Measurements from ENCODE around the gene ALLC.

The ALLC gene

DNA sequence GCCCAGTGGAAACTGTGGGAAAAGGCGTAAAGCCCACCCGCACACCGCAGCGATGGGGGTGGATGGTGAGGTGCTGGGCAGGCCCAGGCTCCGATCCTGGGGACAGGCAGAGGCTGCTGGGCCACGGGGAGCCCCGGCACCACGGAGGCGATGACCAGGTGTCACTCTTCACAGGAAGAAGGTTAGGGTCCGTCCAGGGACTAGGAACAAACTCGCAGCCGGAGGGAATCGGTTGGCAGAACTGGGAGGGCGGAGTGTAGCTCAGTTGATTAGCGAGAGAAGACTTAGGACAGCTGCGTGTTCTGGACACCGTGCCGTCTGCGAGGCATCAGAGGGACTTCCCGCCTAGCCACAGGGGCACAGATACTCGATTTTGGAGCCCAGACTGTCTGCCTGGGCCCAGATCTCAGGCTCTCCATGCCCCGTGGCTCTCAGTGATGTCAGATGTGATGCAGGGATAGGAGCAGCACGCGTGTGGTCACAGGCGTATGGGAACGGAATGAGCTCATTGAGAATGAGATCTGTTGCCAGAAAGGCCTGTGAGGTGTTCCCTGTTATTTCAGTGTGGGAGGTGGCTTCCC is 16.1 kb upstream of the ALLC start:
- no peak for FAIRE-seq

DNA sequence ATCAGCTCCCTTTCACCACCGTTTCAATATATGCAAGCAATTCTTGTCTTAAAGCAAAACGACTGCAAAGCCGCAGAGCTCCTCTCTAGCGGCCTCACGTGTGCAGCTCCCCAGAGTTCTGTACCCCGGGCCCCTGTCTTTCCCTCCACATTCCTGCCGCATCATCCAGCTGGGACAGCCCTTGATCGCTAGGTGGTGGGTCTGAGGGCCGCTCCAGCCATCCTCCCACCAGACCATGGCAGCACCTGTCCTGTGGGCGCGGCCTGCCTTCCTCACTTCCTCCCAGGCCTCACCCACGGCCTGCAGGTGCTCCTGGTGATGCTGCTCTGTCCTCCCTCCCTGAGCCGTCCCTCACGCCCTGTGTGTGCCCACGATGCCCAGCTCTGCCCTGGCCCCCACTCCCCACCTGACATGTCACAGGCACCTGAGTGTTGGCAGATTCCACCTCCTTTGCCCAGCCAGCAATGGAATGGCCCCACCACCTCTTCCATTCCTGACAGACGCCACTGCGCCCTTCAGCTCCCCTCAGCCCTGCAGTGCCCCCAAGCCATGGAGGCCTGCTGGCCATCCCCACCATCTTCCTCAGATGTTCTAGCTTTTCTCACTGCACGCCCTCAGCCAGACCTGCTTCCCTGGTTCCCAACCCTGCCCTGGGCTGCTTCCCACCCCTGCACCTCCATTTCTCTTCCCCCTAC is 15.3 kb upstream of the ALLC start:
- FAIRE-seq, result no peak

DNA sequence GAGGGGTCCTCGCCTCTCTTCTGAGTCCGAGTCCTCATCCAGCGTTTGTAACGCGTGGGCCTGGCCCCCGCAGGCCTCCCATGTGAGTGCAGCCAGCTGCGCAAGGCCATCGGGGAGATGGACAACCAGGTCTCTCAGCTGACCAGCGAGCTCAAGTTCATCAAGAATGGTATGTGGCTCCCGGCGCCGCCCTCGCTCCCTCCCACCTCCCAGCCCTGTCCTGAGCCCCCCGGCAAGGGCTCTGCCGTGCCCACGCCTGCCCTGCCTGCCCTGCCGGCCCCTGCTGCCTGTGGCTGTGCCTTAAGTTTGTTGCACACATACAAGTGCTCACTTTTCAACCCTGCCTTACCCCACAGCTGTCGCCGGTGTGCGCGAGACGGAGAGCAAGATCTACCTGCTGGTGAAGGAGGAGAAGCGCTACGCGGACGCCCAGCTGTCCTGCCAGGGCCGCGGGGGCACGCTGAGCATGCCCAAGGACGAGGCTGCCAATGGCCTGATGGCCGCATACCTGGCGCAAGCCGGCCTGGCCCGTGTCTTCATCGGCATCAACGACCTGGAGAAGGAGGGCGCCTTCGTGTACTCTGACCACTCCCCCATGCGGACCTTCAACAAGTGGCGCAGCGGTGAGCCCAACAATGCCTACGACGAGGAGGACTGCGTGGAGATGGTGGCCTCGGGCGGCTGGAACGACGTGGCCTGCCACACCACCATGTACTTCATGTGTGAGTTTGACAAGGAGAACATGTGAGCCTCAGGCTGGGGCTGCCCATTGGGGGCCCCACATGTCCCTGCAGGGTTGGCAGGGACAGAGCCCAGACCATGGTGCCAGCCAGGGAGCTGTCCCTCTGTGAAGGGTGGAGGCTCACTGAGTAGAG is 14.4 kb upstream of the ALLC start:
- FAIRE-seq, result no peak

DNA sequence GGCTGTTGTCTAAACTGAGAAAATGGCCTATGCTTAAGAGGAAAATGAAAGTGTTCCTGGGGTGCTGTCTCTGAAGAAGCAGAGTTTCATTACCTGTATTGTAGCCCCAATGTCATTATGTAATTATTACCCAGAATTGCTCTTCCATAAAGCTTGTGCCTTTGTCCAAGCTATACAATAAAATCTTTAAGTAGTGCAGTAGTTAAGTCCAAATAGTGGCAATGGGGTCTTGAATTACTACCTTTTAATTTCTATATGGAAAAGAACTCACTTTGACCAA is 13.8 kb upstream of the ALLC start:
- FAIRE-seq, result no peak

DNA sequence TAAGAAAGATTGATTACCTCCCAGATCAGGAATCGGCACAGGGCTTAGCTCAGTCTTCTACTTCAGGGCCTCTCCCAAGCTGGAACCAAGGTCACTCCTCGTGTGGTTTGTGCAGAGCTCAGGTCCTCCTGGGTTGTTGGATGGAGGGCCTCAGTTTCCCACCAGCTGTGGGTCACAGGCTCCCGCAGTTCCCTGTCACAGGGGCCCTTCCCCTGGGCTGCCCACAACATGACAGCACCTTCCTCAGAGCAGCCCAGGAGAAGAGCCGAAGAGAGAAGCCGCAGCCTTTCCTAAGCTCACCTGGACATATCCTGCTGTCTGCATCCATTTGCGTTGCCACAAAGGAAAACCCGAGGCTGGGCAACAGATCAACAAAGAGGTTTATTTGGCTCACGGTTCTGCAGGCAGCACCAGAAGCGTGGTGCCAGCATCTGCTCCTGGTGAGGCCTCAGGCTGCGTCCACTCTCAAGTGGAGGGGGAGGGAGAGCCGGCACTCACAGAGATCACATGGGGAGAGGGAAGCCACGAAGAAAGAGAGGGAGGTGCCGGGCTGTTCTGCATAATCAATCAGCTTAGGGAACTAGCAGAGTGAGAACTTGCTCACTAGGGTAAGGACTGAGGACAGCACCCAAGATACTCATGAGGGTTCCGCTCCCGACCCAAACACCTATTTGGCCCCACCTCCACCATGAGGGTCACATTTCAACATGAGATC is 13.0 kb upstream of the ALLC start:
- FAIRE-seq, result no peak

DNA sequence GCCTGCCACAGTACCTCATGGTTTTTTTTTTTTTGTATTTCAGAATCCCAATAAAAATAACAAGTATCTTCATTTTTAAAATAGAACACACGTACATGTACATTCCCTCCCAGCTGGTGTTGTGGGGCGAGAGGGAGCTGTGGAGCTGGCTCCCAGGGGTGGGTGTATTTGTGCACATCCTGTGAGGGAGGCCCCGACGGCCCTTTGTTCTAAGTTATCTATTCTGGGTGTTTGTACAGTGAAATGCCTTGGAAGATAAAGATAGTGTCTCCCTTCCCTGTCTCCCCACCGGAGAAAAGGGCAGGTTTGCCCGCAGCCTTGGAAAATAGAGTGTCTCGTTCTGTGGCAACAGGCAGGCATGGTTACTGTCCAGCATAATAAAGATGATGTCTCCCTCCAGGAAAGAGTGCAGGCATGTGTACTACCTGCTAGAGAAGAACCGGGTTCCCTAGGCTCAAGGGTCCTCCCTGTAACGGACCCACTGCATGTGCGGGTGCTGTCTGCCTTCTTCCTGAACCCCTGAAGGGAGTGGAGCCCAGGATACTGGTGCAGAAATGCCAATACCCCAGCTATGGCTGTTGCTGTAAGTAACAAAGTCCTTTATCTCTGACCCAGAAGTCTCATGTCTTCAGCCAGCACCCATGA is 12.1 kb upstream of the ALLC start:
- FAIRE-seq, result no peak

DNA sequence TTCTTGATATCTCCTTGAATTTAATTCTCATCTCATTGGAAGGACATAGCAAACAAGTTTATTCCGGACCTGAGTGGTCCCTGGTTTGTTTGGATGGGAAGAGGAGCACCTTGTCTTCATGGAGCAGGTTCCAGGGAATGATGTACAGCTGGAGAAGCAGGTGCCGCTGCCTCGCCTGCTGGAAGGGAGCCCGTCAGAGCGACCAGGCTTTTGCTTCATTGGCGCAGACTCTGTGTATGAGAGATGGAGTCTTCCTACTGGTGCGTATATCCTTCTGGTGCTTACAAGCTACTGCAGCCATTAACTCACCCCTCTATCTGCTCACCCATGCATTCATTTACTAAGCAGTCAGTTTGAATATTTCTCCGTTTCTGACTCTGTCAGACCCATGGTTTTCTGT is 11.6 kb upstream of the ALLC start:
- no peak for FAIRE-seq

DNA sequence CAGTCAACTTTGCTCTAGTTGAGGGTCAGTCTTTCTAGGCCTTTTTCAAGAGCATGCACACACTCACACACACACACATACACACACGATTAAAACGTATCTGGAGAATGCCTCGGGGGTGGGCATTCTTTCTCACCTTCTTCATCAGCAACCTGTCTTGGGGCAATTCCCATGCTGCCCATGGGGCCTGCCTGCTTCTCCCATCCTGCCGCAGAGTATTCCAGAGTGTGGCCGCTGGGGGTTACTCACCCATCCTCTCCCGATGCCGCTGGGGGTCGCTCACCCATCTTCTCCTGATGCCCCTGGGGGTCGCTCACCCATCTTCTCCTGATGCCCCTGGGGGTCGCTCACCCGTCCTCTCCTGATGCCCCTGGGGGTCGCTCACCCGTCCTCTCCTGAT is 10.8 kb upstream of the ALLC start:
- FAIRE-seq, result no peak

DNA sequence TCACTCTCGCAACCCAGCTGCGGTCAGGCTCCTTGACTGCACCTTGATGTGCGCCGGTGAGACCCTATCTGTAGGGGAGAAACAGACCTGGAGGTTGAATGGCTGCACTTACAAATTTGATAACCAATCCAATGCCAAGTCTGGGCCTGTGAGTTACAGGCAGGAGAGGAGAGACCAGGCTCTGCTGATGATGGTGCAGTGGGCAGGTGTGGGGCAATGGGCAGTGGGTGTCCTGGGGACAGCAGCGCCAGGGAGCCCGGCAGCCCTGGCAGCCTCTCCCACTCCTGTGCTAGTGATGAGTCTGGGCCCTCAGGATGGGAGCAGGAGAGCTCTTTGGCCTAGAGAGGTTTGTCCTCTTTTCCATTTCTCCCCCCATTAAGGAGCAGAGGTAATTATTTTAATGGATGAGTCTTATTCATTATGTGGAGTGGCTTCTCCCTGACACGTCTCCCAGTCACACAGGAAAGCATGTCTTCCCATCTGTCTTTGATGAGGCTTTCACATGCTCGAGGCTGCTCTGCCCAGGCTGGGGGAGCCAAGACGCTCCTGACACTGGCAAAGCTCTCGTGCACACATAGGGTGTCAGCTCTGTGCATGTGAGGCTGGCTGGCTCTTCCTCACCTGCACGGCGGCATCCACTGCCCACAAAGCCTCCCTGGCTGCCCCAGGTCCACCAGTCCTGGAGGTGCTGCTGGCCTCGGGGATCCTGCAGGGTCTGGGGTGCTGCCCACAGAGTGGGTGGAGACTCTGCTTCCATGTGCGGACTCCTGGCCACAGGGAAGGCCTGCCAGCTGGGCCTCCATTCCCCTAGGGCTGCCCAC is 10.0 kb upstream of the ALLC start:
- no peak for FAIRE-seq

DNA sequence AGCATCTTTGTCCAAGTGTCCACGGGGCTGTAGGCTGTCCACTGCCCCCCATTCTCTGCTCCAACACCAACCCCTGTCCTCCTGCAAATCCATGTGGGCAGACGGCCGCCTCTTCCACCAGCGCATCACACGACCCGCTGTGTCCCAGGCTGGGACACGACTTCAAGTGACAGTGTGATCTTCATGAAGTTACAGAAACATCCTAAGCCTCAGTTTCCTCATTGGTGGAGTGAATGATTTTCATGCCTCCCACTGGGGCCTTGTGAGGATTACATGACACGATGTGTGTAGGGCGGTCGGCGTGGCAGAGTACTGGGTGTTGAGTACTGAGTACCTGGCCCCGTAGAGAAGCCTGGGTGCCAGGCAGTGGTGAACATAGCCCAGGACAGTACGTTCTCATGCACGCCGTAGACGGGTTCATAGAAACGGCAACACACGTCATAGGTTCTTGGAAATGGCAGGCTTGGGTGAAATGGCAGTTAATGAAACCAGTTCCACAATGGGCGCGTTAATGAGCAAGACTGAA is 9.3 kb upstream of the ALLC start:
- no peak for FAIRE-seq

DNA sequence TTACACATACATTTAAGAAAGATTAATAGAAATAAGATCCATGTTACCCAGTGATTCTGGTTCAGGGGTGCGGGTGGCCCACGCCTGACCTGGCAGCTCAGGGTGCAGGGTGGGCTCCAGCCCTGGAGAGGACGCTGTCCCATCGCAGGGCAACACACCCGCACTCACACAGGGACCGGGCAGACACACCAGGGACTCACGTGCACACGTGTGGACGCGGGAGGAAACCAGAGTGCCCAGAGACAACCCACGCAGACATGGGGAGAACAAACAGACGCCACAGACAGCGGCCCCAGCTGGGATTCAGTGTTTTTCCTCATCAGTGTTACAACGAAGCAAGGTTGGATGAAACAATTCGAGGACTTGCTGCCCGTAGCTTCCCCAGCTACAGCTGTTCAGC is 8.4 kb upstream of the ALLC start:
- FAIRE-seq, result no peak

DNA sequence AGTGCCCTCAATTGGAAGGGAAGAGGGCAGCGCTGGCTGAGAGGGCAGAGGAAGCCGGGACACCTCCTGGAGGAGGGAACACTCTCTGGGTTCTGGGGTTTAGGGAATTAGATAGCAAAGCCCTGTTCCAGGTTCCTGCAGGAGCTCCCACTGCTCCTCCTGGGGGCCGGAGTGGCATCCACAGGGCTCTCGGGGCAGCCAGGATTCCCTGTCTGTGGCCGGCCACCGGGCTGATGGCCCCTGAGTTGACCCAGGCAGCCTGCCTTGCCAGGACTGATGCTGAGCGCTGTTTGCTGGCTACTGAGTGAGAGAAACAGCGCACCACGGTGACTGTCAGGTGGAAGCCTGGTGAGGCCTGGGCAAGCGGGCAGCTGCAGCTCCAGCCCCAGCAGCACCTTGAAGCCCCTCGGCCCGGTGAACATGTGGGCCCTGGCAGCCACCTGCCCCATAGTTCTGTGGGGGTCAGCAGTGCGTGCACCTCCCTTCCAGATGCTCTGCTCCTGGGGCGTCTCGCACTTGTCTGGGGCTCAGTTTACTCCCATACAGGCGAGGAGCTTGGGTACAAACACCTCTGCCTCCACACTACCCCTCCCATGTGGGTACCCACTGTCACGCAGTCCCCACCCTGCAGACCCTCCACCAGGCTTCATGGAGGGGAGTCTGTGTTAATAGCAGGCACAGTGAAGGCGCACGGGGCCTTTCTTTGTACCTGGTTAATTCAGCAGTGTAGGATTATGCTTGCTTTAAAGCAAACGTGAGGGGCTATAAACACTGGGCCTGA is 7.7 kb upstream of the ALLC start:
- no peak for FAIRE-seq

DNA sequence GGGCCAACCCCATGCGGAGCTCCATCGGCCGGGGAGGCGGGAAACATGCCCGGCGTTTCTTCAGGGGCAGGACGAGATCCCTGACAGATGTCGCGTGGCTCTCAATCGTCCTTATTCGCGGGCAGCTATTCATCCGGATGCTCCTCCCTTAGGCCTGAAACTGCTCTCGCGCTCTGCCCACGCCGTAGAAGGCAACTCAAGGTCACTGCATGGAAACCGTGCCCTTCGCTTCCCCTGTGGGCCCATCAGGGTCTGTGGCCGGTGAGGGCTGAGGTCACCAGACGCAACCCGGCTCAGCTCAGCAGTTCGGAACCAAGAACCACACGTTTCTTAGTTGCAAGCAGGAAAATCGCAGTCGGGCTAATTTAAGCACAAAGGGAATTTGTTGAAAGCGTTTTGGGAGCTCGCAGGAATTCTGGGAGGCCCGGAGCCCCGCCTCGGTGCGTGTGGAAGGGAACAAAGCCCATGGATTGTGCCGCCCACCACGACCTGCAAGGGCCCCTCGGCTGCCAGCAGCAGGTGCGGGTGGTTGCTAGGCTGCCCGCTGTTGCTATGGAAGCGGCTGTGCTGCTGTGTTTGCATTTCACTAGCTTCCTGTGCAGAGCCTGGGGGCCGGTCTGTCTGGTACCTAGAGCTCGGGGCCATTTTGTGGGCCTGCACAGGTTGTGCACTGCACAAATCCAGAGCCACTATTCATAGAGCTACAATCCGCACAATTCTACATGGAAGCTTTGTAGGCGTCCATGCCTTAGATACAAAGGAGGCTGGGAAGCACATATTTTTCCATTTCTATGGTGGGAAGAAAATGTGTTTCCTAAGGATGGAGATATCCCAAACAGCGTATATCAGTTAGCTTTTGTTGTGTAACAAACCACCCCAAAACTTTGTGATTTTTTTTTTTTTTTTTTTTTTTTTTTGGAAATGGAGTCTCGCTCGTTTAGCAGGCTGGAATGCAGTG is 6.0 kb upstream of the ALLC start:
- FAIRE-seq, result no peak

DNA sequence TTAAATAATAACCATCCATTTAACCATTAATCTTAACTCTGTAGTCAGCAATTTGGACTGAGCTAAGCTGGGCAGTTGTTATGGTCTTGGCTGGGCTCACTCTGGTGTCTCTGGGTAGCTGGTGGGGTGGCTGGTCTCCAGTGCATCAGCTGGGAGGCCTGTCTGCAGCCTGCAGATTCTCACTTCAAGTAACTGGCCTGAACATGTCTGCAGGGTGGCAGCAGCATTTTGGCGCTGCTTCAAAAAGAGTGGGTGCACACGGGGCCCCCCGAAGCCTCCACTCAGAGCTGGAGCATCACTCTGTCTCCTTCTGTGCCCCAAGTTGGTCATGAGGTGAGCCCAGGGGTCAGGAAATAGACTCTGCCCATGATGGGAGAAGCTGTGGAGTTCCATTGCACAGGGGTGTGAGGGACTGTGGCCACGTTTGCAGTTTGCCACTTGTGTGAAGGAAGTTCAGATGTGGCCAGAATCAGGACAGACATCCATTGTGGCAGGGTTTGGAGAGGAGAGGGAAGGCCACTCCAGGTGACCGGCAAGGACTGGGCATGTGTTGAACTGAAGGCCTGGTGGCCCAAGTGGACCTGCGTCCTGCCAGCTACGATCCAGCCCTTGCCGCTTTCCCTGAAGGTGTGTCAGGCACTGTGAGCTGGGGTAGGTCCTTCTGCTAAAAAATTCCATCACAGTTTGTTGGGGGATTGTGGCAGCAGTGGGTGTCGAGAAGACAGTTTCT is 4.9 kb upstream of the ALLC start:
- no peak for FAIRE-seq

DNA sequence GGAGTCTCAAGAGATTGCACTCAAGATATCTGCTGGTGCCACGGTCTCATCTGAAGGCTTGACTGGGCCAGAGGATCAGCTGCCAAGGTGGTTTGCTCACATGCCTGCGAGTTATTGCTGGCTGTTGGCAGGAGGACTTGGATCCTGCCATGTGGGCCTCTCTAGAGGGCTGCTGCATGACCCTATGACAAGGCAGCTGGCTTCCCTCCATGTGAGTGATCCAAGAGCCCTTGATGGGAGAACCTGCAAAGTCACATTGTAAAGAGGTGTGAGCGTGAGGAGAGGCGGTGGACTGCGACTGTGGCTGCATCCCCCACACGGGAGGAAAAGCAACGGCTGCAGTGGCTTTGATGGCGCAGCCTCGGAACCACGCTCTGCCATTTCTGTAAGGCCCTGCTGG is 4.0 kb upstream of the ALLC start:
- no peak for FAIRE-seq

DNA sequence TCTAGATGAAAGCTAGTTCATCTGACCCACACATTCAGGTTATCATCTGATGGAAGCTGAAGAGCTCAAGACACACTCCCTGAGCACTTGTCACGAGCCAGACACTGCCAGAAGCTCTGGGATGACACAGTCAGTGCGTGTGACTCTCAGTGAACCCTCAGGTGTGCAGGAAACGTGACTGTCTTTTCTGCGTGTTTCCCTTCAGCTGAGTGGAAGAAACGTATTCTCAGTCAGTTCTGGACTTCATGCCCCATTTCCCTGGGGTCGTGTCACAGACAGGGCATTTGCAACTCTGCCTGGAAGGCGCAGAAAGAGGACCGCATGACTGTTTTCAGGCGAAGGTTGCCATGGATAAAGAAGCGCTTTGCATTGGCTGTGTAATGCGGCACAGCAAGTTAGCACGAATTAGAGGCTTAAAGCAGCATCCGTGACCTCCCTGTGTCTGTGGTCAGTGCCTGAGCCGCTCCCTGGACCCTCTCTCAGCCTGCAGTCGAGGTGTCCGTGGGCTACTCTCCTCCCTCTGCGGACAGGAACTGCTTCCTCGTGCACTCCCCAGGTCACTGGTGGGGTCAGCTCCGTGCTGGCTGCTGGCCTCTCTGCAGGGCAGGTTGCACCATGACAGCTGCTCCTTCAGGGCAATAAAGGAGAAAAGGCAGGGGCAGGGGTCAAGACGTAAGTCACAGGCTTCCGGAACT is 3.3 kb upstream of the ALLC start:
- FAIRE-seq, result no peak

DNA sequence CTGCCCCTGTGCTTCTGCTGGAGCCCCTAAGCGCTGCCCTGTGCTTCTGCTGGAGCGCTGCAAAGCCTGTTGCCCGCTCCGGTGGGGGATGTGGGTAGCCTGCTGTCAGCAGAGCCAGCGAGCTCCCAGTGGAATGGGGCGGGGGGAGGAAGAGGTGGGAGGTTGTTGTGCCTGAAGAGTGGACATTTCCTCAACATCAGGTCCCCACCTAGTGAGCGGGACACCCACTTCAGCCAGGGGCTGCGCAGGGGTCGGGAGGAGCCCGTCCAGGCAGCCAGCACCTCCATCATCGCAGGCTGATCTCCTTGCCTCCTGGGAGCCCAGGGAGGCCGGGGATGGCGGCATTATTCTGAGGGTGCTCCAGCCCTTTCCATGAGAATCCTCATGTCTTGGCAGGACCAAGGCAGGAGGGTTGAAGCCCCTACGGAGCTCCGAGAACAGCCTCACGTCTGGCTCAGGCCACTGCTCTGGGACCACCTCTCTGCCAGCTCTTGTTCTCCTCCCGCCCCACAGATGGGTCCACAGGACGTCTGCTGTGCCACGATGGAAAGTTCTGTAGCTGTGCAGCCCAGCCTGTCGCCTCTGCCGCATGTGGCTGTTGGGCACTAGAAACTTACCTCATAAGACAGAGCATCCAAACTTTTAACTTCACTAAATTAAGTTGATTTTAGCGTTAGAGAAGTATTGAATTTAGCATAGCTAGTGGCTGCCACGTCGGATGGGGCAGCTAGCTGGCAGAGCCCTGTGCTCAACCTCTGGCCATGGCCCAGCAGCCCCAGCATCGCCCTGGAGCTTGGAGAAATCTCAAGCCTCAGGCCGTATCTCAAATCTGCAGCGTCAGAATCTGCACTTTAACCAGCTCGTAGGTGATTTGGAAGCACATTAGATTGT is 1.9 kb upstream of the ALLC start:
- no peak for FAIRE-seq
